HG02642 (cell line): Measurements from ENCODE around the gene PPP1R14B.

ENCODE experiments used
- ATAC-seq: cut with Tn5 transposase; IDR thresholded peaks from one replicate; pipeline ENCODE4 v1.9.1; 2021; ENCODE audit warnings: mild to moderate bottlenecking; ENCODE audit not compliant: unreplicated experiment, poor library complexity

The PPP1R14B gene

DNA sequence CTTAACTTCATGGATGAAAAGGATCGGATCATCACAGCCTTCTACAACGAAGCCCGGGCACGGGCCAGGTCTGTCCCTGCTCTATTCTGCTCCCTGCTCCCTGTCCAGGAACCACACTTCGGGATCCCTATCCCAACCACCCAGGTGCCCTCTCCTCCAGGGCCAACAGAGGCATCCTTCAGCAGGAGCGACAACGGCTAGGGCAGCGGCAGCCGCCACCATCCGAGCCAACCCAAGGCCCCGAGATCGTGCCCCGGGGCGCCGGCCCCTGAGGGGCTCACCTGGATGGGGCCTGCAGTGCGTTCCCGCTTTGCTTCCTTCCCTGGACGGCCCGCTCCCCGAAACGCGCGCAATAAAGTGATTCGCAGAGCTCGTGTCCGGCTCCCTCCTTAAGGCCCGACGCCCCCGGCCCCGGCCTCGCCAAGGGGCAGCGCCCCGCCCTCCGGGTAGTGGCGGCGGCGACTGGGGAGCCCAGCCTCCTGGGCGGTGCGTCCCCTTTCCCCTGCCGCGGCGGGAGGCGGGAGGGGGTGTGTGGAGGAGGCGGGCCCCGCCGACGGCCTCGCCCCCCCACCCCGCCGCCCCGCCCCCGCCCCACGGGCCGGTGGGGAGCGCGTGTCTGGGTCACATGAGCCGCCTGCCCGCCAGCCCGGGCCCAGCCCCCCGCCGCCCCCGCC, 12.7 kb downstream of the PPP1R14B start, which contains the start of gene VEGFB:
Gene VEGFB (plus strand): TSS at position 672 of the 674 bp plus-strand sequence. CDS start 250 bp downstream, outside the sequence.
- ATAC-seq: peak; percentile 40

- ATAC-seq: no peak
Measured at GRCh38 chr11:64232967-64233315, 13.8 kb downstream of the PPP1R14B start.

GRCh38 chr11:64232182-64232966, 14.4 kb downstream of the PPP1R14B start:
- ATAC-seq: no peak

GRCh38 chr11:64231546-64231945, 15.2 kb downstream of the PPP1R14B start:
- no peak for ATAC-seq

DNA sequence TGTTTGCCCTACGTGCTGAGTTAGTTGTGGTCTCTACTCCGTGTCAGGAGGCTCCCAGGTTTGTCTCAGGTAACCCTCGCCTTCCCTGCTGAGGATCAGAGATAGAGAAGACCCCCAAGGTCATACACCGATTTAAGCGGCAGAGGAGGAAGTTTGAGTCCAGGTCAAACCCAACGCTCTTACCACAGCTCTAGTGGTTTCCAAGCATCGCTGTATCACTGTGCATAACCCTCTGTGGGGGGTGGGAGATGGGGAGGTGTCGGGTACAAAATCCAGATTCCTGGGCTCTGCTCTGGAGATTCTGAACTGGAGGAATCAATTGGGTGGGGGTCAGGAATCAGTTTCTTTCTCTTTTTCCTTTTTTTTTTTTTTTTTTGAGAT, 15.8 kb downstream of the PPP1R14B start:
- ATAC-seq: no peak

DNA sequence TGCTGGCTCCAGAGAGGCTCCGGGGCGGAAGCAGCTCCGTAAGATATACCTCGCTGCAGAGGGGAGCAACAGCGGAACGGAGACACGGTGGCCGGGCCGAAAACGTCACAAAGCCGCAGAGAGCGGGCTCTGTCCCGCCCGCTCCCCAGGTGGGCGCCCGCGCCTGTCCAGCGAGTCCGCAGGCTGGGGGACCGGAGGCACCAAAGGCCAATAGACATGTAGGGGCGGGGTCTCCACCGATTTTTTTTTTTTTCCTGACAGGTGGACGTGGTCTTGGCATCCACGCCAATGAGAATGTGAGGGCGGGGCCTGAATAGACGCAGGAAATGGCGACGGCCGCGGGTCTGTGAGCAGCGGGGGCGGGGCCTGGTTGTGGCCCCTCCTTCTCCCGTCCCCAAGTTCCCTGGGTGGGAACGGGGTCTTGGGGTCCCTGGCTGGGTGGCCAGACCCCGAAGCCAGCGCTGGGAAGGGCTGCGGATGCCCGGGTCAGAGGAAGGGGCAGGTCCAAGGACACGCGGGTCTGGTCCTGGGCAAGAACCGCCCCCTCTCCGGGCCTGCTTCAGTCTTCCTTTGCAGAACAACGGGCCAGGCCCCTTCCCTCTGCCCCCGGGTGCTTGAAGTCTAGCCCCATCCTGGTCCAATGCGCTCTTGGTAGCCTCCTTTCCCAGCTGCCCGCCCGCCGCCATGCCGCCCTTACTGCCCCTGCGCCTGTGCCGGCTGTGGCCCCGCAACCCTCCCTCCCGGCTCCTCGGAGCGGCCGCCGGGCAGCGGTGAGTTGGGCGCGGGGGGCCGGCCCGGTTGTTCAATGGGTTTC, 16.4 kb downstream of the PPP1R14B start, which contains the start of gene DNAJC4:
Gene DNAJC4 (plus strand): TSS at position 378 of the 814 bp plus-strand sequence. CDS start 307 bp downstream, at position 685.
- ATAC-seq: peak; percentile 53

GRCh38 chr11:64229744-64230170, 17.0 kb downstream of the PPP1R14B start:
- no peak for ATAC-seq

GRCh38 chr11:64229090-64229743, 17.5 kb downstream of the PPP1R14B start:
- no peak for ATAC-seq

GRCh38 chr11:64227405-64227956, 19.3 kb downstream of the PPP1R14B start:
- ATAC-seq: no peak

- ATAC-seq: peak; percentile 31
Measured at GRCh38 chr11:64226507-64227051, 20.2 kb downstream of the PPP1R14B start.

DNA sequence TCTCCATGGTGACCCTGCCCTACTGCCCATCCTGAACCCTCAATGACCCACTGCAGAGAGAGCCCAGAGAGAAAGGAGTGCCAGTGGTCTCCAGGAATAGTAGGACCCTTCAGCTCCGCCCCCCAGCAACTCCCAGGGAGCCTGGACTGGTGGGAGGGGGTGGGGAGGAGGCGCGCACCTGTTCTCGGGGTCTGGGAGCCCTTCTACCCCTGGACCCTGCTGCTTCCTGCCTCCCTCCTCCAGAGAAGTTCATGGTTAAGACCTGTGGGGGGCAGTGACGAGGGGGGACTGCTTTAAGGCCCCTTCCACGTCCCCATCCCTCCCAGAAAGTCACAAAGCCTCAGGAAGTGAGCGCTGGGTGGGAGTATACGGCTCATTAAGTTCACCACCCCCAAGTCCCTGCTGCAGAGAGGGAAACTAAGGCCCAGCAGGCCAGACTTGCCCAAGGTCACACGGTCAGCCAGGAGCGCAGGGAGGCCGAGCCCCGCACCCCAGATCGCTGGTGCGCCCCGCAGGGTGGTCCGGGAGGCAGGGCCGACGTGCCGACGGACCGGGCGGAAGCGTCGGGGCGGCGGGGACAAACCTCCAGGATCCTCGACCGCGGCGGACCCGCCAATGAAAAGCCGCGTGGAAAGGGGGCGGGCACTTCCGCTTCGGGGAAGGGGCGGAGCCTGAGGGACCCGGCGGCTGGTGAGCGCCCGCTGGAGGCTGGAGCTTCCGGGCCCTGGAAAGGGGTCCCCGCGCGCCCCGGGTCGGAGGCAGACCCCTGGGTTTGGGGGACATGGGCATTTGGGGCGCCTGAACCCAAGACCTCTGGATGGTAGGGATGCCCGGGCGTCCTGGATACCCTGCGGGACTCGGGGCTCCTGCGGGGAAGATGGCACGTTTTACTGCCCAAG, 20.9 kb downstream of the PPP1R14B start, which contains the start of the genes NUDT22 and TRPT1:
Gene NUDT22 (plus strand): TSS at position 667 of the 899 bp plus-strand sequence. CDS start 379 bp downstream, outside the sequence.
Gene TRPT1 (minus strand): TSS at position 579 of the 899 bp plus-strand sequence. CDS start 326 bp downstream, at position 253.
- ATAC-seq: peak; percentile 48

GRCh38 chr11:64224891-64225607, 21.7 kb downstream of the PPP1R14B start:
- ATAC-seq: no peak

DNA sequence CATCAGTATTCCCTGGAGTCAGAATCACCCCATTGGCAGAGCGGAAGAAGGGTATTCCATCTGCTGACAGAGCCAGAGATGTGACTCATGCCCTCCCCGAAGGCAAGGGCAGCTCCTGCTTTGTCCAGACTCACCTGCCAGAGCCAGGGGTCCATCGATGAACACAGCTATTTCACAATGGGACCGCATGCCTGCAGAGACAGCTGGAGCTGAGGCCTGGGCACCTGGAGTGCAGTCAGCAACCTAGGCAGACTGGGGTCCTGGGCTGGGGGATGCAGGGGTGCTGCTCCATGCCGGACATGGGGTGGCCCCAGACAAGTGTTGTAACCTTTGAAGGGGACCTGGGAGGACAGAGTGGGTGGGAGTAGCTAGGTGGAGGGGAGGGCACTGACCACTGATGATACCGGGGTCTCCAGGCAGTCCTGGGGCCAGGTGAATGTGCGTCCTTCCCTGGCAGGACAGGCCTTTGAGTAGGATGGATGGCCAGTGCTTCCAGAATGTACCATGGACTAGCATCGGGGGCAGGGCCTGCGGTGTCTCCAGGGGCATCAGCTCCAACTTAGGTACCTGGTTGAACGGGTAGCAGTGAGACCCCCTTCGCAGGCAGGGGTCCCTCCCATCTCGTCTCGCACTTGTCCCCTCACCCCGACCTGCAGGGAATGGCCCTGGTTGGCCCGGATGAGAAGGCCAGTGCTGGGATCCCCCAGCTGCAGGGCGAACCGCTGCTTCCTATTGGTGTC, 22.4 kb downstream of the PPP1R14B start:
- no peak for ATAC-seq

DNA sequence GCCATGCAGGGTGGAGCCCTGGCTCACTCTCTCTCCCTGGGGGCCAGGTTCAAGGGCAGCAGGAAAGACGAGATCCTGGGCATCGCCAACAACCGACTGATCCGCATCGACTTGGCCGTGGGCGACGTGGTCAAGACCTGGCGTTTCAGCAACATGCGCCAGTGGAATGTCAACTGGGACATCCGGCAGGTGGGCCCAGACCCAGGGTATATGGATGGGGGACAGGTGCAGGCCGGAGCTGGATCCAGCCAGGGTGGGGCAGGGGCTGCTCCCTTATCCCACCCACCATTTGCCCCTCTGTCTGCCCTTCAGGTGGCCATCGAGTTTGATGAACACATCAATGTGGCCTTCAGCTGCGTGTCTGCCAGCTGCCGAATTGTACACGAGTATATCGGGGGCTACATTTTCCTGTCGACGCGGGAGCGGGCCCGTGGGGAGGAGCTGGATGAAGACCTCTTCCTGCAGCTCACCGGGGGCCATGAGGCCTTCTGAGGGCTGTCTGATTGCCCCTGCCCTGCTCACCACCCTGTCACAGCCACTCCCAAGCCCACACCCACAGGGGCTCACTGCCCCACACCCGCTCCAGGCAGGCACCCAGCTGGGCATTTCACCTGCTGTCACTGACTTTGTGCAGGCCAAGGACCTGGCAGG, 23.6 kb downstream of the PPP1R14B start:
- no peak for ATAC-seq

- ATAC-seq: no peak
Measured at GRCh38 chr11:64222651-64223000, 24.1 kb downstream of the PPP1R14B start.

DNA sequence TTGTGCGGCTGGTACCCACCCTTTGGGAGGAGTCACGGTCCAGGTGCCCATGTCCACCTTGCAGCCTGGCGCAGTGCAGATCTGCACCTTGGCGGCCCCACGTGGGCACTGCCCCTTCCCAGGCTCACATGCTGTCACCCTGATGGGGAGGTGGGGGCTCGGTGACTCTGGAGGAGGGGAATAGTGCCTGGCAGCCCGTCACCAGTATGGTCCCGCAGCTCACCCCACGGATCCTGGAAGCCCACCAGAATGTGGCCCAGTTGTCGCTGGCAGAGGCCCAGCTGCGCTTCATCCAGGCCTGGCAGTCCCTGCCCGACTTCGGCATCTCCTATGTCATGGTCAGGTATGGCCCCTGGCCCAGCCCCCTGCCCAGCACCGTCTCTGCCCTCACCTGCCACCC, 25.9 kb downstream of the PPP1R14B start:
- ATAC-seq: no peak

GRCh38 chr11:64220271-64220670, 26.5 kb downstream of the PPP1R14B start:
- ATAC-seq: no peak
